Measurements from ENCODE around the gene RAB36.

- TF ChIP-seq CTCF (IDR thresholded peaks at IDR 0.05) (no peak), POLR2A (IDR thresholded peaks at IDR 0.05) (no peak)
Measured at GRCh38 chr22:23119494-23120414, 25.5 kb upstream of the RAB36 start.

Data from lower leg skin (tissue), 3 donors.